Stromal cell of bone marrow (primary cell): Measurements from ENCODE around the gene HOXB5.

Source experiments
- DNase-seq: peaks from one replicate; pipeline ENCODE4 v3.0.0-alpha.2; 2012; ENCODE audit warnings: low read depth

The HOXB5 gene

DNA sequence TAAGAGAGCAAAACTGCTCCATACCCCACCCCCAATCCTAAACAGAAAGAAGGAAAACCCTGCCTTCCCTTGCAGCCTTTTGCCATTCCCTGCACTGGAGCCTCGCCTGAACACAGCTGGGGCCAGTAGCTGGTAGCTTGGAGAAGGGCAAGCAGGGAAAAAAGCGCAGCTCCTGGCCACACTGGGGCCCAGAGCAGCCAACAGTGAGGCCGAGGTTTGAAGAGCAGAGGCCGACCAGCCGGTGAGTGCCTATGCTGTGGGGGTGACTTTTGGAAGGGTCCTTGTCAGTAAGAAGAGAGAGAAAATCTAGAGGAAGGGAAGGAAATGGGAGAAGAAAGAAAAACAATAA is 35.8 kb upstream of the HOXB5 start:
- no peak for DNase-seq

DNA sequence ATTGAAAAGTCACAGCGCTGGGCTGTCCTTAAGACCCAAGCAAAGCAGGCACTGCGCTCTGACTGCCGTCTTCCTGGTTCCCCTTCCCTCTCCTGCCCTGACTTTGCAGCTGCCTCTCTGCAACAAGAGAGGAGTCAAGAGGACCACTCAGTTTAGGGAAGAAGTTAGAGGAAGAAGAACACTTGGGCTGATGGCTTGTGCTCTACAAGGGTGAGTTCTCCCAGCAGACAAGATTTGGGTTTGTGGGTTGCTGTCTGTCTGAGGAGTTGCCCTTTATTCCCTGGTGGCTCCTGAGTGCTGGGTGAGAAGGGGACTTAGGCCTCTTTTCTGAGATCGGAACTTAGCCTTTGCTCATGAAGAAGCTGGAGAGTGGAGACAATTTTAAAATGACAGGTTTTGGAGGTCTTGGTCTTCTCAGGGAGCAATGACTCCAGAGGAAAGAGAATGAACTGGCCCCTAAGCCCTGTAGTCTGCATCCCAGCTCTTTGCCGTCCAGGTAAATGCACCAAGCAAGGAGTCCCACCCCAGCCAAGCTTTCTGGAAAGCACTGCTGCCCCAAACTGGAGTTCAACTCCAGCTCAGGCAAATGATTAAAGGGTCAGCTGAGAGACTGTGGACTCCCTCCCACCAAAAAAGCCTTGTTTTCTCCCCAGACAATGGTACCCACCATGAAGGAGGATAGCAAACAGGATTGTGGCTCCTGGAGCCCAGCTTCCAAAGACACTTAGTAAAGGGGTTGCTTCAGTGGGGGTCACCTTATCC is 35.3 kb upstream of the HOXB5 start:
- no peak for DNase-seq

DNA sequence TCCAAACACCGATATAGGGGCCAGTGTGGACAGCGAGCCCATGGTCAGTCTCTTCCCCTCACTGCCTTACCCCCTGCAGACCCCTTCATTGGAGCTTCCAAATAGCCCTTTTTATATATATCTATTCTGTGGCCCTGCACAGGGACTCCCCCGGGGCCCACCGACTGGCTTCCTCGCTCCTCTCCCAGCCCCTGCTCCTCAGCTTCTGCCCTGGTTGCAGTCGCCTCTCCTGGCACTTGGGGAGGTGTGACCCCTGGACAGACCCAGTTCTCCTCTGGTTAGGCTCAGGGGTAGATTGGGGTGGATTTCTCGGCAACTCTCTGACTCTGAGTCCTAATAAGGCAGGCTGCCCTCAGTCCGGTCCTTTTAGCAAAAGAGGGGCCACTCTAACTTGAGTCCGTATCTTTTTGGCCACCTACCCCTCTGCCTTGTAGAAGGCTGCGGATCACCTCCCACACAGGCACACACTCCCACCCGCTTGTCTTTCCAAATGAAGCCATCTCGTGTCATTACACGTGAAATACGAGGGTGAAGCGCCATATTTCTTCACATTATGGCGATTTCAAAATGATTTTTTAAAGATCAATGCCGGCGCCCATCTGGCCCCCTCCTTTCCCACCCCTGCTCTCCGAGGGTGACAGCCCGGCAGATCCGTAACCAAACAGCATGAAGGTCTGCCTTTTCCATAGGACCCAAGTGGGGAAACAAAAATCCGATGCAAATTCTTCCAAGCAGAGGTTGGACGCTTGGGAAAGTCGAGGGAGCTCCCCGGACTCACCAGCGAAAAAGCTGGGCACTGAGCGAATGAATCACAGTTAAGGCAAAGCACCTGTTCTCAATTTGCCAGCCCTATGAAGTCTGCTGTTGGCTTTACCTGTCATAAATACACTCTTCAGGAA is 34.3 kb upstream of the HOXB5 start:
- DNase-seq: no peak

DNA sequence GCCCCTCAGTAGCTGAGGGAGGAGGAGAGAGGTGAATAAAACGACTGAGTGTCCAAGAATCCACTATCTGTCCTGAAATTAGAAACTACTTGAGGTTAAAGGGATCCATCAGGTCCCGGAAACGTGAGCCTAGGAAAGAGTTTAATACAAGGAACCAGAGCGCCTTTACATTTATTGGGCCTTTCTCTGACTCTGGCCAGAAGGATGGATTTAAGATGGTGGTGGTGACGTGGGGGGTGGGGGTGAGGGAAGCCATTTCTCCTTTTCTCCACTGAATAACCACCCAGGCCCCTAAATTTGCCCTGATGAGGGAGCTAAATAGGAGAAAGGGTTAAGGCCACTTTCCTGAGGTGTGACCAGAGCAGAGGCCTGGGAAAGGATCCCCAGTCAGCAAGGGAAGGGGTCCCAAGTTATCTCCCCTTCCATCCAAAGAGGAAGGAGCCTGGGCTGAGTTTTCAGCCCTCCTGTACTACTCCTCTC is 33.6 kb upstream of the HOXB5 start:
- no peak for DNase-seq

DNA sequence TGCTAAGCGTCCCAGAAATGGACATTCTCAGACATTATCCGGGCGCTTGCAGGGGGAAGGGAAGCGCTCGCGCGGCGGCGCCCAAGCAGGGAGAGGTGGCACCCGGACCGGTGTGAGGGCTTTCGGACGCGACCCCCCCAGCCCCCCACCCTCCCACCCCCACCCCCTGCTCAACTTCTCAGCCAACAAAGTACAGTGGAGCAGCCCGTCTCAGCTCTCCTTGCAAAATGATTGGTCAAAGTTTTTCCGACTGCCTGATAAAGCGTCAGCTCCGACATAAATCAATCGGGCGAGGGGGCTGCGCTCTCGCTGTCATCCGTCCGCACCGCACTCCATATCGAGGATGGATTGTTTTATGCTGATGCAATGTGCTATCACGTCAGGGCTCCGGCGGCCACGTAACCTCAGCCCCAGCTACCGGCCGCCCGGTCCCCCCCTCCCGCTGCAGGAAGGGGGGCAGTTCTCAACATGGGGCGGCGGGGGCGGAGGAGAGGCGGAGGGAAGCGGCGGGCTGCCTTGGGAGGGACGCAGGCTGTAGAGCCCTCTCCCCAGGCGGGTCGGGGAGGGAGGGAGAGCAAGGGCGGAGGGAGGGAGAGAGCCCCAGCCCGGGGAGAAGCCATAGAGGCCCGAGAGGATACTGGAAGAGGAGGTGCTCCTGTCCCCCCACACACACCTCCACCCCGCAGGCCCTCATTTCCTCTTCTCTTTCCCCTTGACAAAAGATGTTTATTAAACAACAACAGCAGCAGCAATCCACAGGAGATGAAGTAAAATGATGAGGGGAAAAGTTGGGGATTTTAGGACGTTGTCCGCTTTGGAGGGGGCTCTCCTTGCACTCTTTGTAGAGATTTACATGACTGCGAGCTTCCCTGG is 32.9 kb upstream of the HOXB5 start, which contains the start of gene HOXB9:
HOXB9 (minus strand) TSS at position 114 of the 873 bp plus-strand sequence; CDS start at position 25, 89 bp downstream.
- DNase-seq: no peak

DNA sequence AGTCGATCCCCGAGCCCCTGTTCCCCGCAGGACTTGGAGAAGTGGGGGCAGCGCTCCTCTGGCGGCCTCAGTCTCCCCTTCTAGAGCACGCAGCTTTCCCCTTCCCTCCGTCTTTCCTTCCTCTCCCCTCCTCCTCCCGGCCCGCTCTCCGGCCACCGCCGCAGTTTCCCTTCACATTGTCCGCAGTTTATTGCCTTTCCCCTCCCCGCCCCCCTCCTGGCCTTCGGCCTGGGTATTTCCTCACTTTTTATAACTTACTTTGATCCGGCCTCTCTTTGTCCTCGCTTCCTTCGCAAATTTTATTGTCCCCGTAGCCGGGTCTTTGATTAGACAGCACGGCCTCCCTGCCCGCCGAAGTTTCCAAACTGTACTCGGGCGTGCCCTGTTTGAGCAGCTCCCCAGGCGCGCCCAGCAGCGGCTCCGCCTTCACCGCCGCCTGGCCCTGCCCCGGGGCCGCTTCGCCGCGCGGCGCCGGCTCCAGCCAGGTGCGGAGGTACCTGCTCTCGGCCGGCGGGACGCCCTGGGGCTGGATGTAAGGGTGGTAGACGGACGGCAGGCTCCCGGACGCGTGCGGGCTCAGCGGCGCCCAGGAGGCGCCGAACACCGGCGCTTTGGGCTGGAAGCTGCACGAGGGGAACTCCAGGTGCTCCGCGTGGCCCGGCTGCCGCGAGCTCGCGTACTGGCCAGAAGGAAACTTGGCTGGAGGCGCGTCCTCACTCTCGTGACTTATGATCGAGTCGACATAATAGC is 32.1 kb upstream of the HOXB5 start:
- no peak for DNase-seq

DNA sequence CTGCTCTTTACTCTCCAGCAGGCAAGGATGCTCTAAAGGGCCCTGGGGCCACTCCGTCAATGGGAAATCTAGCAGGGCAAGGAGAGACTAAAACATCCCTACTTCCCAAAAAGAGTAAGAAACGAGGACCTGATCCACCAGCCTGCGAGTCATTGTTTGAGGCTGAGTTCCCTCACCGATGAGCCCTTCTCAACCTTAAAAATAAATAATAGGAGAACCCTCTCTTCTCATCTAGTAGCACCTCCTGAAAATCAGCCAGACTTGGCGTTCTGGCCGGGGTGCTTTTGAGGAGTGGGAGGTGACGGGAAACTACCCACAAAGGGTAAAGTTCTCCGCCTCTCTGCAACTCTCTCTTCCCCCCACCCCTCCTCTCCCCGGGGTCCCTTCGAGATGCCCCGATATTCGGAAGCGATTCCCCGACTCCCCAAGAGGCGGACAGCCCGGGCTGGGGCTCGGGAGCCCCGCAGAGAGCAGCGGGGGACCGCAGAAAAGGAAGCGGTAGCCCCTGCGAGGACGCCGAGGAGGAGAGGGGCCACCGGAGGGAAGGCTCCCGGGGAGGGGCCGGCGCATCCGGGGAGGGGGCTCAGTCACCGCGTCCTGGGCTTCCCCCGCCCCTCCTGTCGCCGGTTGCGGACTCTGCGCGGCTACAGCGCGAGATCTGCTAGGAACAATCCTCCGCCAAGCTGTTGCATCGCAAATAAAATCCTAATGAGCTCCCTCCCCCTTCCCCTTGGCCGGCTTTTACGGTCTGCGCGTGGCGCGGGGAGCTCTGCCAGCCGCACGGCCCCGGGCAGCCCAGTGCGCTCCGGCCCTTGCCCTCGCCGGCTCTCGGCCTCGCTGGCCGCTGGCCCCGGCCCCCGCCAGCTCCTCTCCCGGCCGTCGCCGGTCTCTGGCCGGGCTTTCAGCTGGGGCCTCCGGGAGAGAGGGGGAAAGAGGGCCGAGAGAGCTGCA is 31.2 kb upstream of the HOXB5 start:
- no peak for DNase-seq

DNA sequence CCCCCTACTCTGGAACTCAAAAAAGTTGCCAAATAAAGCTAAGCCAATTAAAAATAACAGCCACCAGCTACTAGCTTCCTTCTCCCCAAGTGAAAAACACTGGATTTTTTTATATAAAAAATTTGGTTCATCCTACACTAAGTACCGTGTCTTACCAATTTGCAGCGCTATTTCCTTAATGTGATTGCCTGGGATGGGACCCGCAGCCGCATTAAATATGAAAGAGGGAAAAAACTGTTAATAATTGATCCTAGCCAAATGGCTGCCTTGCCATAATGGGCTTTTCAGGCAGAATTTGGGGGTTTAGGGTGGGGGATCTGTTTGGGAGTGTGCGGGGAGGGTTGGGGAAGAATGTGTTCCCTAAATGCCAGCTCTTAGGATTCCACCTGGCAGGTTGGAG is 30.5 kb upstream of the HOXB5 start:
- no peak for DNase-seq

DNA sequence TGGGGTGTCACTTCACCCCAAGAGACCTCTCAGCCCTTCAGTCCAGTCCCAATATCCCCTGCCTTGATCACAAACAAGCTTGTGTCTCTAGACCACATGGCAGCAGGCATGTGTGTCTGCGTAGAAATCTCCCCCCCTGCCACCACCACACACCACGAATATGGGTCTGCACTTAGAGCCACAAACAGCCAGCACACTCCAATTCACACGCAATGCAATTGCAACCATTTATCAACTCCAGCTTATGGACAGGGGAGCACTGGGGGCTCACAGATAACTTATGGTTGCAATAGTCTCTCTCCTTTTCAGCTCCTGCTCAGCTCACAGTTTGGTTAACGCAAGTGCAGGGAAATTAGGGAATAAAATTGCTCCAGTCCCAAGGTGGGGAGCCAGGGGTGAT is 30.0 kb upstream of the HOXB5 start:
- no peak for DNase-seq

DNA sequence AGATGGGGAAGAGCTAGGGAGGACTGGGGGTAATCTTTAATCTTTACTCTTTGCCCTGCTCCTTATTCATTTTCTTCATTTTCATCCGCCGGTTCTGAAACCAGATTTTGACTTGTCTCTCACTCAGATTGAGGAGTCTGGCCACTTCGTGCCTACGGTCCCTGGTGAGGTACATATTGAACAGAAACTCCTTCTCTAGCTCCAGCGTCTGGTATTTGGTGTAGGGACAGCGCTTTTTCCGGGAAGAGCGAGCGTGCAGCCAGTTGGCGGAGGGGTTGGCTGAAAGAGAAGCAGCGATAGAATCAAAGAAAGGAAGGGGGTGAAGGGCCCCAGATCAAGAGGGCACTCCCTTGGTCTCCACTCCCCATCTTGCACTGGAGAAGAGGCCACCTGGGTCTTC is 29.3 kb upstream of the HOXB5 start:
- DNase-seq: no peak

DNA sequence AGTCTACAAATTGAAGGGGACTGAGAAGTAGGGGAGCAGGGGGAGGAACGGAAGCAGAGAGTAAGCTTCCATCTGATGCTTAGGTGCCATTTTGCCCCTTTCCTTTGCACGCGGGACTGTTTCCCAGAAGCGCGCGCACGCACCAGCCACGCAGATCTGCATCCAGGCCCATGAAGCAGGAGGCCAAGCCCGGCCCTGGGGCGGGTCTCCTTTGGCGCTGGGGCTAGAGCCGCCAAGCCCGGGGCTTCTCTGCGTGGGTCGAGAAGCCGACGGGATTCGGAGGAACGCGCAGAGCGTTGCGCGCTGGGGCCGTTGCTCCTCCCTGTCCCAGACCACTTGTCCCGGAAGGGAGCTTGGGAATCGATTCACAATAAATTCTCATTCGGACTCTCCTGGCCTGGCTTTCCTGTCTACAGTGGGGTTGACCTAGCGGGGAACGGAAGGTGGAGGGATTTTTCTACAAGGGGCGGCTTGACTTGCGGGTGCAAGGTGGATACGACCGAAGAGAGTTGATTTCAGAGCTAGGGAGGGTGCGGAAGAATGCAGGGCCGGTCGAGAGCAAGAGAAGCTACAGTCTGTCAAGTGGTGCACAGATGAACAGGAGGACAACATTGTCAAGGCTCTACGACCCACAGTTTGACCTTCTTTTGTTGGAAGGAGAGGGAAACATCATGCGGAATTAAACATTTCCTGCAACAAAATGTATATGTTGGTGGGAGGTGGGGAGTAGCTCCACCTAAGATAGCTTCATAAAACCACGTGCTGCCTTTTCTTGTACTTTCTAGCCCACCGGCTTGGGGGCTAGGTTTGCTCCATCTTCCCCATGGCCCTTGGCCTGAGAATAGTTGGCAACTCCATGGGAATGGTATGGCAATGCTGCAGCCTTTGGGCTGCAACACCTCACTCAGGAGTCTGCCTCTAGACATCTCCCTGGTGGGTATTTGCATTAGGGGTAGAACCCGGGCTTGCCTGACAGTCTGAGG is 28.1 kb upstream of the HOXB5 start:
- DNase-seq: no peak

DNA sequence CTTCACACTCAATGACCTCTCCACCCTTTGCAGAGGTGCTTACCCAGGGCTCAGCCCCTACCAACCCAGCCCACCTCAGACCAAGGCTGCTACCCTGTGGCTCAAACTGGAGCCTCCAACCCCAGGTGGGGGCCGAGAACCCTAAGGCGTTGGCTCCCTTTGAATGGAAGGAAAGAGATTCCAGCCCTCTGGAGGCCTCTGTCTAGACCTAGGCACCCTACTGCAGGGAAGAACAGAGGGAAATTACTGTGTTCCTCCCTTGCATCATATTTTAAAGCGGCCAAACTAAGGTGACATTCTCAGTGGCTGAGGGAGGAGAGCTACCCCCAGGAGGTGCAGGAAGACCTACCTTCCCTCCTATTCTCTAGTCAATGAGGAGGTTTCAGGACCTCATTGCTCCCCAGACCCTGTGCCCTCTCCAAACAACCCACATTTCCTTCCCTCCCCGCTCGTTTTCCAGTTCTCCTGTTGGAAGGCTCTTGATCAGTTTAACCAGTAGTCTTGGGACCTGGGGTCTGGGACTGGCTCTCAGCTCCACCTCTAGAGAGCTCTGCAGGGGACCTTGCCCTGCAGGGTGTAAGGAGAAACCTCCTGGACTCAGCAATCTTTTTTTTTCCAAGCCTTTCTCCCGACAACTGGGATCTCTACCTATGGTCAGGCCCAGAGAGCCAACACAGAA is 27.0 kb upstream of the HOXB5 start:
- DNase-seq: no peak

DNA sequence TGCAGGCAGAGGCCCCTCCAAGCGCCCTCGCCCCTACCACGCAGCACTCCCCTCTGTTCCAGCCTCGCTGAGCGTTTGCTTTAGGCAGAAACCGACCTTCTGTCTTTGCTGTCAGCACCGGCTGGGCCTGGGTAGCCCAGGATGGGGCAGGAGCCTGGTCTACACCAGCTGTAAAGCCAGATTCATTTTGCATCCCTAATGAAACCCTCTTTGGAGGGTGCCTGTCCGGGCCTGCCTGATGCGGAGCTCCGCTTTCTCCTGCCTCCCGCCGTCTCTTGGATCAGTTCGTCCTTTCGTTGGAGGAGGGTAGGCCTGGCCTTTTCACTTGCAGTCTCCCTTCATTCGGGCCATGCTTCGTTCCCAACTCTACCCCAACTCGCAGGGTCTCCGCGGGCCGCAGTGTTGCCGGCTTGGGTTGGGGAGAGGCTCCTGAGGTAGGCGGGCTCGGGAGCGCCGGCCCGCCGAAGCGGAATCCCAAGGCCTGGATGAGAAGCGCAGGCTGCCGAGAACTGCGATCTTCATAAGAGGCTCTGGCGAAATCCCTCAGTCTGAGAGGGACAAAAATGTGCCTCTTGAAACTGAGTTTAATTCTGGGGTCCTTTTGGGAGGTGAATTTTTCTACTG is 26.4 kb upstream of the HOXB5 start:
- no peak for DNase-seq

DNA sequence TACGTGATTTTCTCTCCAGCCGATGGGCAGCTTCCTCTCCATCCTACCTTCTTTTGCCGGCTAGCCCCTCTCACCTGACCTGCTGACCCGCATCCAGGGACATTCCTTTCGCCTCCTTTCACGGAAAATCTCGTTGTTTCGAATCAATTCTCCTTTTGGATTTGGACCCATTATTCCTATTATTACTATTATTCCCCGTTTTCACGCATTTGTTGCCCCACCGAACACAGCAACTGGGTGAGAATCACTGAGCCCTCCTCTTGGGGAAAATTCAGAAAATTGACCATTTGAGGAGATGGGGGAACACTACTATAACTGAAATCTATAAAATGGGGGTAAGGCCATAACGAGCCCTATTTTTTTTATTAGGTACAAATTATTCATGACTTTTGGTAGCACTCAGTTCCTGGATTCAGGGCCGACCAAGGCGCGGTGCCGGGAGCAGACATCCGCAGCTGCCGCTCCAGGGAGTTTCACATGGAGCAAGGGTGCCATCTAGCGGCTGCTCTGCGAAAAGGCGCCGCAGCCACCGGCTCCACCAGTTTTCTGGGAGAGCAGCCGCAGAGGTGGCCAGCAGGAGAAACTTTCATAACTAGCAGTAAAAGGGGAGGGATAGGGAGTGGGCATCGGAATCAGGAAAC is 24.8 kb upstream of the HOXB5 start:
- DNase-seq: peak; percentile 63

DNA sequence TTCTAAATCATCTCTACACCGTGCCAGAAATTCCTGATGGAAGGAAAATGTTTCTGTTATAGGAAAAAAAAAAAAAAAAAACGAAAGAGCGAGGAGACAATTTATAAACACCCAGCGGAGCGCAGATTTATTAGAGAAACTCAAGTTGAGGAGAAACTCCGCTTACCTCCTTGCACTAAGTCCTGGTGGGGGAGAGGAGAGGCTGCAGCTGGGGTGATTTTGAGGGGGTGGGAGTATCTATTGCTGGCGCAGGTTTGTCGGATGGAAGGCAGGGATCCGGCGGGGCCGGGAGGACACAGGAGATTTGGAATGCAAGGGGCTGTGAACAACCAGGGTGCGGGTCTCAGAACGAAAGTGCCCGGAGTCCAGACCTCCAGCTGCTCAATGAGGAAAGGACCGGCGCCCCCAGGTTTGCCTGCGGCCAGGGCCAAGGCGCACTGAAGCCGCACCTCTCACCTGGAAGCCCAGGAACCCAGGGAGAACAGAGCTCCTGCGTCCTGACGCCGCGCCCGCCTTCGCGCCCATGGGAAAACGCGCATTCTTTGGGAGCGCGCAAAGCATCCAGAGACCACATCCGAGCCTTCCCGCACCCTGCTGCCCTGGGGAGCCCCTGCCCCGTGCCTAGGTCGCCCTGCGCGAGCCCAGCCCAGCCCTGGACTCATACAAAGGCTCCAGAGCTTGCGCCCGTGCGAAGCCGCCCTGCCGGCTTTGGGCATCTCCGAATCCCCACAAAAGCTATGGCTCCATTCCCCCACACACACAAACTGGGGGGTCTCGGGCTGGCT is 24.1 kb upstream of the HOXB5 start:
- no peak for DNase-seq

DNA sequence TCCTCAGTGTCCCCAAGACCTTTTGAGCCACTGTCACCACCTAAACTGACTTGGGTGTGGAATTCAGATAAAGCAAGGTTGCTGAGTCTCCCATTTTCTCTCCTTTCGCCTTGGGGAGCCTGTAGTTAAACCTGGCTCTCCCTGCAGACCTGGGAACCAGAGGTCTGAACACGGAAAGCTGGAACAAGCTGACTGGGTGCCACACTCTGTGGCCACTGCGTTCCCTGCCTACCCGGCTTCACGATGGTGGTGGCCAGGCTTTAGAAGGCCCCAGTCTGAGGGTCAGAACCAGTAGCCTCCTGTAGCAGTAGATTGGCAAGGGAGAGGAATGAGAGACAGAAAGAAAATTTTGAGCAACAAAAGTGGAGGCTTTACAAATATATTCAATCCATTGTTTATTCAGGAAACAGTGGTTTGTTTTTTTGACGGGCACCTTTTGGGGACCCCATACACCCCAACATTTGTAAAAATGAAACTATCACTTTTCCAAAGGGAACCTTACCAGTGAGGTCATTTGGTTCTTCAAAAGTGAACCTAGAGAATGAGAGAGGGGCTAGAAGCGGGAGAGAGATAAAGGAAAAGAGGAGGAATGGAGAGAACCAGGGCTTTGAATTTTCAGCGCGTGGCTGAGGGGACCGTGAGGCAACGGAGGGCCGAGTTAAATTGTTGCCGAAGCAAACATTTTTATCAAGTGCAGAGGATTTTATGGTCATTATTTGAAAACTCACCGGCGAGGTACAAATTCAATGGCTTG is 23.3 kb upstream of the HOXB5 start:
- no peak for DNase-seq
